Measurements from ENCODE around the gene AAMDC. TPM values are rescaled to one million over a fixed set of nuclear protein-coding genes. Genes with fewer than 3 reads are reported as not detected.
"Not testable (repeated sequence)": the region's sequence is repeated elsewhere in the genome, so short reads cannot be mapped to it uniquely, and the experiment has no call there.

The AAMDC gene
- total and polyA plus RNA-seq, 9 donors = 21.8 to 77.6 (median 40.6) TPM

- Histone ChIP-seq H3K9me3 (no peaks in the 10 kb centered on the region), H3K36me3 (no peaks in the 10 kb centered on the region), H3K27ac (no peak overlapping the region), H3K27me3 (no peaks in the 10 kb centered on the region), H3K4me1 (ENCODE audit: insufficient read depth) (peaks cover 3% of the 10 kb centered on the region), H3K4me3 (no peak overlapping the region)
- no peak for TF ChIP-seq EP300 (IDR thresholded peaks at IDR 0.05)
- 98 to 100% (median 98%) methylated on average over 3 of the region's 3 CpGs for WGBS, 3 donors
- intact Hi-C loops (cut with DNase I) = no loop called here
- DNase-seq = no peak
Observed at GRCh38 chr11:77814848-77815247, 6.1 kb upstream of the AAMDC start.

GRCh38 chr11:77815459-77815858, 5.5 kb upstream of the AAMDC start:
- DNase-seq = no peak
- H3K27ac ChIP-seq = no peak overlapping the region
- intact Hi-C loops (cut with DNase I) = no loop called here
- TF ChIP-seq POLR2A (IDR thresholded peaks at IDR 0.05) (no peak), EP300 (IDR thresholded peaks at IDR 0.05) (no peak), CTCF (IDR thresholded peaks at IDR 0.05) (no peak)
- no peak overlapping the region for H3K4me3 ChIP-seq
- no peaks in the 10 kb centered on the region for H3K36me3 ChIP-seq
- no peaks in the 10 kb centered on the region for H3K9me3 ChIP-seq
- WGBS, 3 donors = 64 to 75% (median 74%) methylated on average over 1 of the region's 1 CpG
- H3K4me1 ChIP-seq (ENCODE audit: insufficient read depth) = peaks cover 2% of the 10 kb centered on the region
- H3K27me3 ChIP-seq = no peaks in the 10 kb centered on the region

- Histone ChIP-seq H3K4me3 (peak overlapping the region; percentile 99), H3K27me3 (no peaks in the 10 kb centered on the region), H3K9me3 (no peaks in the 10 kb centered on the region), H3K36me3 (no peaks in the 10 kb centered on the region), H3K27ac (peak overlapping the region; percentile 86 to 94), H3K4me1 (ENCODE audit: insufficient read depth) (peaks cover 6% of the 10 kb centered on the region)
- DNase-seq = peak; percentile 70 to 82 (median 75)
- intact Hi-C loops (cut with DNase I) = no loop called here
- TF ChIP-seq CTCF (IDR thresholded peaks at IDR 0.05) (peak in 1 of 3 donors; percentile 24), EP300 (IDR thresholded peaks at IDR 0.05) (no peak), POLR2A (IDR thresholded peaks at IDR 0.05) (peak; percentile 30)
- WGBS, 3 donors = 0% methylated on average over 19 of the region's 19 CpGs
Observed at GRCh38 chr11:77819411-77819920, 1.5 kb upstream of the AAMDC start.

GRCh38 chr11:77819921-77820564, 901 bp upstream of the AAMDC start:
- 0% methylated on average over 26 to 55 of the region's 55 CpGs for WGBS, 3 donors
- TF ChIP-seq EP300 (IDR thresholded peaks at IDR 0.05) (no peak), CTCF (IDR thresholded peaks at IDR 0.05) (no peak), POLR2A (IDR thresholded peaks at IDR 0.05) (no peak)
- Histone ChIP-seq H3K4me1 (ENCODE audit: insufficient read depth) (peaks cover 6% of the 10 kb centered on the region), H3K36me3 (no peaks in the 10 kb centered on the region), H3K4me3 (peak overlapping the region; percentile 99), H3K27me3 (no peaks in the 10 kb centered on the region), H3K27ac (peak overlapping the region; percentile 86 to 94), H3K9me3 (no peaks in the 10 kb centered on the region)
- DNase-seq = peak; percentile 60 to 73 (median 72)
- intact Hi-C loops (cut with DNase I) = loop anchor here in 1 of 4 donors (10.0 kb wide), 1 partner anchor 175 kb away; the partner anchor contains the start of gene INTS4

GRCh38 chr11:77821349-77821851, 456 bp downstream of the AAMDC start:
- peak; percentile 34 to 53 (median 40) for DNase-seq
- no peaks in the 10 kb centered on the region for H3K27me3 ChIP-seq
- TF ChIP-seq CTCF (IDR thresholded peaks at IDR 0.05) (no peak), POLR2A (IDR thresholded peaks at IDR 0.05) (no peak), EP300 (IDR thresholded peaks at IDR 0.05) (no peak)
- no peaks in the 10 kb centered on the region for H3K9me3 ChIP-seq
- H3K4me3 ChIP-seq = peak overlapping the region; percentile 57
- intact Hi-C loops (cut with DNase I) = loop anchor here in 1 of 4 donors (10.0 kb wide), 1 partner anchor 173 kb away; the partner anchor contains the start of gene INTS4
- H3K36me3 ChIP-seq = no peaks in the 10 kb centered on the region
- H3K4me1 ChIP-seq (ENCODE audit: insufficient read depth) = peaks cover 6% of the 10 kb centered on the region
- 0 to 1% (median 0%) methylated on average over 16 of the region's 16 CpGs for WGBS, 3 donors
- peak overlapping the region in 1 of 2 donors; percentile 24 for H3K27ac ChIP-seq

GRCh38 chr11:77822126-77822525, 1.2 kb downstream of the AAMDC start:
- peak overlapping the region; percentile 57 for H3K4me3 ChIP-seq
- not testable (repeated sequence) for DNase-seq; H3K27me3 ChIP-seq; H3K9me3 ChIP-seq; H3K36me3 ChIP-seq; H3K27ac ChIP-seq; H3K4me1 ChIP-seq (ENCODE audit: insufficient read depth)
- 30 to 47% (median 32%) methylated on average over 13 of the region's 13 CpGs for WGBS, 3 donors
- intact Hi-C loops (cut with DNase I) = loop anchor here in 1 of 4 donors (10.0 kb wide), 1 partner anchor 173 kb away; the partner anchor contains the start of gene INTS4
